Liver (tissue), 9 donors: ENCODE data around the gene GCC1. TPM values are rescaled to one million over a fixed set of nuclear protein-coding genes. Genes with fewer than 3 reads are reported as not detected.

Experiments used
- DNase-seq: peaks from one replicate; pipeline ENCODE4 v3.0.0-alpha.2; 2017; ENCODE audit warnings: low spot score
- H3K27ac ChIP-seq, 2 donors: one replicate each; pipeline ENCODE4 v1.7.0; 2013; ENCODE audit warnings: inconsistent platforms in 2 of 2, low read length in 2 of 2, control low read depth in 1 of 2, low read depth in 1 of 2, mild to moderate bottlenecking in 1 of 2
- H3K27me3 ChIP-seq, 4 donors: one replicate each; pipeline versions ENCODE4 v1.6.1 to v1.7.0; 2013; ENCODE audit warnings: low read length in 3 of 4, inconsistent platforms in 1 of 4, mild to moderate bottlenecking in 1 of 4, moderate library complexity in 1 of 4; ENCODE audit not compliant: control insufficient read depth in 4 of 4, insufficient read depth in 4 of 4
- H3K36me3 ChIP-seq, 4 donors: one replicate each; pipeline versions ENCODE4 v1.6.1 to v1.7.0; 2013; ENCODE audit warnings: low read length in 3 of 4, mild to moderate bottlenecking in 3 of 4, low read depth in 1 of 4, moderate library complexity in 1 of 4; ENCODE audit not compliant: control insufficient read depth in 4 of 4, insufficient read depth in 3 of 4
- H3K4me1 ChIP-seq, 4 donors: one replicate each; pipeline versions ENCODE4 v1.6.1 to v1.7.0; 2013; ENCODE audit warnings: low read length in 3 of 4, mild to moderate bottlenecking in 3 of 4, moderate library complexity in 1 of 4; ENCODE audit not compliant: control insufficient read depth in 4 of 4, insufficient read depth in 4 of 4
- H3K4me3 ChIP-seq, 3 donors: one replicate each; pipeline versions ENCODE4 v1.6.1 to v1.7.0; 2013; ENCODE audit warnings: low read length in 3 of 3, control low read depth in 1 of 3, low read depth in 1 of 3, mild to moderate bottlenecking in 1 of 3
- H3K9ac ChIP-seq, 2 donors: one replicate each; pipeline ENCODE4 v1.7.0; 2013; ENCODE audit warnings: low read length in 2 of 2, mild to moderate bottlenecking in 2 of 2, moderate library complexity in 2 of 2, control low read depth in 1 of 2, low read depth in 1 of 2
- H3K9me3 ChIP-seq, 4 donors: one replicate each; pipeline versions ENCODE4 v1.6.1 to v1.7.0; 2013; ENCODE audit warnings: low read length in 3 of 4; ENCODE audit not compliant: control insufficient read depth in 4 of 4
- ATF3 ChIP-seq: IDR thresholded peaks from 2 replicates; pipeline ENCODE4 v1.6.1; 2016; ENCODE audit warnings: antibody characterized with exemption
- CTCF ChIP-seq: fragments of 150-350 bp; IDR thresholded peaks from 2 replicates; pipeline ENCODE4 v1.5.1; 2017; ENCODE audit warnings: improper control_type of control experiment, low read depth, low read length; ENCODE audit not compliant: missing input control
- FOXA1 ChIP-seq: IDR thresholded peaks from 2 replicates; pipeline ENCODE4 v1.6.1; 2016; ENCODE audit warnings: antibody characterized with exemption
- FOXA2 ChIP-seq: IDR thresholded peaks from 2 replicates; pipeline ENCODE4 v1.6.1; 2016; ENCODE audit warnings: antibody characterized with exemption
- GABPA ChIP-seq, 2 donors: IDR thresholded peaks in 1 of 2; conservative IDR thresholded peaks in 1 of 2; 2 replicates each; pipeline ENCODE4 v1.6.1; 2016; ENCODE audit warnings: antibody characterized with exemption in 2 of 2, mild to moderate bottlenecking in 1 of 2, moderate library complexity in 1 of 2
- HNF4A ChIP-seq, 2 donors: conservative IDR thresholded peaks; 2 replicates each; pipeline ENCODE4 v1.6.1; 2016; ENCODE audit warnings: antibody characterized with exemption in 2 of 2, mild to moderate bottlenecking in 2 of 2
- HNF4G ChIP-seq: IDR thresholded peaks from 2 replicates; pipeline ENCODE4 v1.6.1; 2016; ENCODE audit warnings: antibody characterized with exemption
- MAX ChIP-seq: IDR thresholded peaks from 2 replicates; pipeline ENCODE4 v1.6.1; 2016; ENCODE audit warnings: antibody characterized with exemption
- NR2F2 ChIP-seq: IDR thresholded peaks from 2 replicates; pipeline ENCODE4 v1.6.1; 2016; ENCODE audit warnings: antibody characterized with exemption
- RAD21 ChIP-seq, 2 donors: IDR thresholded peaks; 2 replicates each; pipeline ENCODE4 v1.6.1; 2016; ENCODE audit warnings: antibody characterized with exemption in 2 of 2, mild to moderate bottlenecking in 2 of 2
- REST ChIP-seq: IDR thresholded peaks from 2 replicates; pipeline ENCODE4 v1.6.1; 2016; ENCODE audit warnings: antibody characterized with exemption, mild to moderate bottlenecking
- RXRA ChIP-seq, 2 donors: IDR thresholded peaks; 2 replicates each; pipeline ENCODE4 v1.6.1; 2017 to 2018; ENCODE audit warnings: antibody characterized with exemption in 2 of 2, mild to moderate bottlenecking in 1 of 2
- SP1 ChIP-seq: IDR thresholded peaks from 2 replicates; pipeline ENCODE4 v1.6.1; 2018; ENCODE audit warnings: antibody characterized with exemption, mild to moderate bottlenecking
- TAF1 ChIP-seq: conservative IDR thresholded peaks from 2 replicates; pipeline ENCODE4 v1.6.1; 2016; ENCODE audit warnings: antibody characterized with exemption, mild to moderate bottlenecking
- YY1 ChIP-seq: IDR thresholded peaks from 2 replicates; pipeline ENCODE4 v1.6.1; 2016; ENCODE audit warnings: antibody characterized with exemption, mild to moderate bottlenecking
- ZBTB33 ChIP-seq: IDR thresholded peaks from 2 replicates; pipeline ENCODE4 v1.6.1; 2016; ENCODE audit warnings: antibody characterized with exemption
- WGBS: extraction: QIAGEN DNeasy Blood & Tissue Kit; methylation state at CpG from one replicate; pipeline ENCODE4 v1.1.7; 2013; 5-methylcytosine and 5-hydroxymethylcytosine counted together
- polyA plus RNA-seq, 2 donors: library from polyadenylated mRNA; stranded (reverse) in 1 of 2; unstranded in 1 of 2; fragments of 200-250 nt in 1 of 2; fragments of >200 nt in 1 of 2; fragmentation: Nextera tagmentation in 1 of 2; extraction: Ambion mirVana in 1 of 2; gene quantifications; one replicate each; pipeline versions ENCODE4 v1.2.1 to v1.2.3, GENCODE V29; 2013 to 2015
- total RNA-seq, 2 donors: library from RNA; depleted of rRNA; stranded (reverse); fragments of >200 nt; gene quantifications; one replicate each; pipeline ENCODE4 v1.2.3, GENCODE V29; 2014
- donor health status: healthy.
- donor health status: healthy.
- donor health status: healthy.
- donor health status: healthy.
- donor health status: healthy.

Gene GCC1
- total and polyA plus RNA-seq, 4 donors, result 4.6 to 16.1 (median 8.0) TPM

GRCh38 chr7:127580612-127581011 is 4.8 kb downstream of the GCC1 start:
- no peak for TF ChIP-seq REST
- no peak for TF ChIP-seq NR2F2
- peak; percentile 15 for TF ChIP-seq SP1
- TF ChIP-seq GABPA (IDR thresholded peaks at IDR 0.05 in 1 of 2, conservative IDR thresholded peaks at IDR 0.05 in 1 of 2), result no peak
- TF ChIP-seq RXRA (IDR thresholded peaks at IDR 0.05), result no peak
- TF ChIP-seq FOXA1, result no peak
- TF ChIP-seq RAD21 (IDR thresholded peaks at IDR 0.05), result no peak
- TF ChIP-seq ATF3, result no peak
- no peak for TF ChIP-seq ZBTB33
- TF ChIP-seq TAF1, result no peak
- TF ChIP-seq CTCF, result no peak
- no peak for TF ChIP-seq MAX
- no peak for TF ChIP-seq YY1
- TF ChIP-seq HNF4G, result no peak
- no peak for TF ChIP-seq FOXA2
- peak; percentile 61 to 64 for TF ChIP-seq HNF4A (conservative IDR thresholded peaks at IDR 0.05)
- DNase-seq, result no peak
- Histone ChIP-seq H3K4me3 (no peak overlapping the region), H3K27ac (no peak overlapping the region), H3K9me3 (no peaks in the 10 kb centered on the region), H3K4me1 (peaks cover 15 to 52% (median 48%) of the 10 kb centered on the region in 4 donors), H3K36me3 (peaks cover 0 to 5% (median 2%) of the 10 kb centered on the region in 4 donors), H3K9ac (no peak overlapping the region), H3K27me3 (no peaks in the 10 kb centered on the region)

- H3K27me3 ChIP-seq, result no peaks in the 10 kb centered on the region
- TF ChIP-seq ZBTB33, result no peak
- TF ChIP-seq FOXA1, result no peak
- TF ChIP-seq TAF1, result no peak
- no peak for TF ChIP-seq RXRA (IDR thresholded peaks at IDR 0.05)
- no peak for TF ChIP-seq YY1
- TF ChIP-seq NR2F2, result no peak
- TF ChIP-seq SP1, result no peak
- H3K4me3 ChIP-seq, result no peak overlapping the region
- no peak overlapping the region for H3K27ac ChIP-seq
- no peak for DNase-seq
- H3K9ac ChIP-seq, result no peak overlapping the region
- peaks cover 0 to 5% (median 2%) of the 10 kb centered on the region in 4 donors for H3K36me3 ChIP-seq
- peaks cover 12 to 38% (median 36%) of the 10 kb centered on the region in 4 donors for H3K4me1 ChIP-seq
- H3K9me3 ChIP-seq, result no peaks in the 10 kb centered on the region
- 92% methylated on average over 4 of the region's 4 CpGs for WGBS
These were observed 6.6 kb downstream of the GCC1 start for GRCh38 chr7:127578711-127579275.
